ENCODE data around the gene CELF5.
"Not testable (repeated sequence)": the region's sequence is repeated elsewhere in the genome, so short reads cannot be mapped to it uniquely, and the experiment has no call there.

Gene CELF5

GRCh38 chr19:3292958-3293529 lies 68.6 kb downstream of the CELF5 start:
- DNase-seq (ENCODE audit: low read depth) = no peak

GRCh38 chr19:3293560-3293959 lies 69.1 kb downstream of the CELF5 start:
- no peak for DNase-seq (ENCODE audit: low read depth)

DNA sequence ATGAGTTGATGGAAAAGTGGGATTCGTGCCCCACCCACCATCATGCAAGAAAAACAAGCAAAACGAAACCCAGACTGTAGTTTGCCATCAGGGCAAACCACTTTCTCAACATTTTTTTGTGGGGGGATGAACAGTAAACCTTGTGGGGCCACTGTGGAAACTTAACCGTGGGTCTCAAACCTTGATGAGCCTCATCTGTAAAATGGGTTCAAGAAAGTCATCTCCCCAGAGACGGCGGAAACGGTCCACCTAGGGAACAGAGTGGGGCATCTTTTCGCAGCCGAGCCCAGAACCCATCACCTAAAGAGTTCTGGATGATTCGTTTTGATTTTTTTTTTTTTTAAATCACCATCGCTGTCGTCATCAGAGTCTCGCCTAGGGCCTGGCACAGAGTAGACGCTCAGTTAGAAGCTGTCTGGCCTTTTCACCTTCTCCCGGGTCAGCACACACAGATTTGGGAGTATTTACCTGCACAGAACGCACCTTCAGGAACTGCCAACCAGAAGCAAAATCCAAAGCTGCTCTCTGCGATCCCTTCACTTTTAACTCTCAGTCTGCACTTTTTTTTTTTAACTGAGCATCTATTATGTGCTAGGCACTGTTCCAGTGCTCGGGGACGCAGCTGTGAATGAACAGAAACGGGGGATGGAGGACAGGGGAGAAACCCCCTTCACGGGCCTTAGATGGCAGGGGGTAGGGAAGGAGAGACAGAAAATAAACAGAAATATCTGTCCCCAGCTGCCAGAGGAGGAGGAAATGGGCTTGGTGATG lies 69.8 kb downstream of the CELF5 start:
- DNase-seq (ENCODE audit: low read depth) = no peak

DNA sequence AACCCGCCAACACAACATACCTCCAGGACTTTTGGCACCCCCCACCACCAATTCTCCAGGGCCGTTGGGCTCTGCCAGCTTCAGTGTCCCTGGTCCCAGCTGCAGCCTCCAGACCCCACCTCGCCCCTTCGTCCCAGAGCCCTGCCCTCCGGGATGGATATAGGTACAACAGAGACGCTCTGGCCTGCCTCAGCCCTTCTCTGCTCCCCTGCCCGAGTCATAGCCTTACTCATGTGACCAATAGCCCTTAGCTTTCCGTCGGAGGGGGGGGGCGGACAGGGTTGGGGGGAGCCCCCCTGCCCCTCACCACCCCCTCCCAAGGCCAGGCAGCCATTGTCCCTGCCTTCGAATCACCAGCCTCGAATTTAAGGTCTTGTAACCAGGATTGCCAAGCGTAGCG lies 71.1 kb downstream of the CELF5 start:
- DNase-seq (ENCODE audit: low read depth) = no peak

DNA sequence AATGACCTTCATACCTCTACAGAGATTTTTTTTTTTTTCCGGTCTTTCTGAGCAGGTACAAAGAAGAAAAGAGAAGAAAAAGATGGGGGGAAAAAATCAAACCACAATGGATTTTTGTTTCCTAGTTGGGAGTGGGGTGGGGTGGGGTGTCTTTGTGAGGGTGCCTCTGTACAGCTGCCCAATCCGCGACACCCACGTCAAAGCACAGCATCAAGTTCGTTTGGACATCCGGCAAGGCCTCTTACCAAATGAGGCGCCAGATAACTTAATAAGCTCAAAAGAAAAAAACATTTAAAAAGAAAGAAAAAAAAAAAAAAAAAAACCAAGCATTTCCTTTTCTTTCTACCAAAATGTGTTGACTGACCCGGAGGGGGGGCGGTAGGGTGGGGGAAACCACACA lies 71.6 kb downstream of the CELF5 start:
- no peak for DNase-seq (ENCODE audit: low read depth)

- no peak for DNase-seq (ENCODE audit: low read depth)
Observed at GRCh38 chr19:3296446-3296845, 72.0 kb downstream of the CELF5 start.

- no peak for DNase-seq (ENCODE audit: low read depth)
Observed at GRCh38 chr19:3298853-3299449, 74.5 kb downstream of the CELF5 start.

GRCh38 chr19:3300566-3300965 lies 76.1 kb downstream of the CELF5 start:
- DNase-seq (ENCODE audit: low read depth) = not testable (repeated sequence)

- DNase-seq (ENCODE audit: low read depth) = no peak
Observed at GRCh38 chr19:3302755-3303154, 78.3 kb downstream of the CELF5 start.

DNA sequence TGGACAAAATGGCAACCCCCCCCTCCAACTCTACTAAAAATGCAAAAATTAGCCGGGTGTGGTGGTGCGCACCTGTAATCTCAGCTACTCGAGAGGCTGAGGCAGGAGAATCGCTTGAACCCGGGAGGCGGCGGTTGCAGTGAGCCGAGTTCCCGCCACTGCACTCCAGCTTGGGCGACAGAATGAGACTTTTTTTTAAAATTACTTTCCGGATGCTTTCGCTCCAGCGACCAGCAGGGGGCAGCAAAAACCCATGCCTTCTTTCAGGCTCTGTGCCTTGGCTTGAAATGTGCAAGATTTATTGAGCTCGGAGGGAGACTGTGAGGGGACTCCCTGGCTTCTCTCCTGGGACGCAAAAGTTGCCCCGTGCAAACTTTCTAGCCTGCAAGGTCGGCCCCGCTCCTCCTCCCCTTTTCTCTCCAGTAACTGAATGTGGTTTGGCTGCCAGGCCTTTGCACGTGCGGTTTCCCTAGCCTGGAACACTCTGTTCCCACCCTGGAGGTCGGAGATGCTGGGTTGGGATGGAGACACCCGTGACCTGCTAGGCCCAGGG lies 80.5 kb downstream of the CELF5 start:
- DNase-seq (ENCODE audit: low read depth) = no peak

DNA sequence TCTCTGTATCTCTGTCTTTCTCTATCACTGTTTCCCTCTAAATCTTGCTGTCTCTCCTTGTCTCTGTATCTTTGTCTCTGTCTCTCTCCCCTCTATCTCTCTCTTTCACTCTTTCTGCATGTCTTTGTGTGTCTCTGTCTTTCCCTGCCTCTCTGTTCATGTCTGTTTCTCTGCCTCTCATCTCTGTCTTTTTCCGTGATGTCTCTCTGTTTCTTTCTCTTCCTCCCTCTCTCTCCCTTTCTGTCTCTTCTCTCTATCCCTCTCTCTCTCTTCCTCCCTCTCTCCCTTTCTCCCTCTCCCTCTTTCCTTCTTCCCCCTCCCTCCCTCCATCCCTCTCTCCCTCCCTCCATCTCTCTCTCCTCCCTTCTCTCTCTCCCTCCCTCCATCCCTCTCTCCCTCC lies 85.3 kb downstream of the CELF5 start:
- DNase-seq (ENCODE audit: low read depth) = no peak

DNA sequence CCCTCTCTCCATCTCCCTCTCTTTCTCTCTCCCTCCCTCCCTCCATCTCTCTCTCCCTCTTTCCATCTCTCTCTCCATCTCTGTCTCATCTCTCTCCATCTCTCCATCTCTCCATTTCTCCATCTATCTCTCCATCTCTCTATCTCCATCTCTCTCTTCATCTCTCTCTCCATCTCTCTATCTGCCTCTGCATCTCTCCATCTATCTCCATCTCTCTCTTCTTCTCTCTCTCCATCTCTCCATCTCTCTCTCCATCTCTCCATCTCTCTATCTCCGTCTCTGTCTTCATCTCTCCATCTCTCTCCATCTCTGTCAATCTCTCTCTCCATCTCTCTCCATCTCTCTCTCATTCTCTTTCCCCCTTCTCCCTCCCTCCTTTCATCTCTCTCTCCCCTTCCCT lies 85.8 kb downstream of the CELF5 start:
- DNase-seq (ENCODE audit: low read depth) = no peak

DNA sequence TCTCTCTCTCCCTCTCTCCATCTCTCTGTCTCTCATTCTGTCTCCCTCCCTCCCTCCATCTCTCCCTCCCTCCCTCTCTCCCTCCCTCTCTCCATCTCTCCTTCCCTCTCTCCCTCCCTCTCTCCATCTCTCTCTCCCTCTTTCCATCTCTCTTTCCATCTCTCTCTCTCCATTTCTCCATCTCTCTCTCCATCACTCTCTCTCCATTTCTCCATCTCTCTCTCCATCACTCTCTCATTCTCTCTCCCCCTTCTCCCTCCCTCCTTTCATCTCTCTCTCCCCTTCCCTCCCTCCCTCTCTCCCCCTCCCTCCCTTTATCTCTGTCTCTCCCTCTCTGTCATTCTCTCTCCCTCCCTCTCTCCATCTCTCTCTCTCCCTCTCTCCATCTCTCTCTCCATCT lies 86.2 kb downstream of the CELF5 start:
- DNase-seq (ENCODE audit: low read depth) = no peak

GRCh38 chr19:3313199-3313575 lies 88.7 kb downstream of the CELF5 start:
- no peak for DNase-seq (ENCODE audit: low read depth)

DNA sequence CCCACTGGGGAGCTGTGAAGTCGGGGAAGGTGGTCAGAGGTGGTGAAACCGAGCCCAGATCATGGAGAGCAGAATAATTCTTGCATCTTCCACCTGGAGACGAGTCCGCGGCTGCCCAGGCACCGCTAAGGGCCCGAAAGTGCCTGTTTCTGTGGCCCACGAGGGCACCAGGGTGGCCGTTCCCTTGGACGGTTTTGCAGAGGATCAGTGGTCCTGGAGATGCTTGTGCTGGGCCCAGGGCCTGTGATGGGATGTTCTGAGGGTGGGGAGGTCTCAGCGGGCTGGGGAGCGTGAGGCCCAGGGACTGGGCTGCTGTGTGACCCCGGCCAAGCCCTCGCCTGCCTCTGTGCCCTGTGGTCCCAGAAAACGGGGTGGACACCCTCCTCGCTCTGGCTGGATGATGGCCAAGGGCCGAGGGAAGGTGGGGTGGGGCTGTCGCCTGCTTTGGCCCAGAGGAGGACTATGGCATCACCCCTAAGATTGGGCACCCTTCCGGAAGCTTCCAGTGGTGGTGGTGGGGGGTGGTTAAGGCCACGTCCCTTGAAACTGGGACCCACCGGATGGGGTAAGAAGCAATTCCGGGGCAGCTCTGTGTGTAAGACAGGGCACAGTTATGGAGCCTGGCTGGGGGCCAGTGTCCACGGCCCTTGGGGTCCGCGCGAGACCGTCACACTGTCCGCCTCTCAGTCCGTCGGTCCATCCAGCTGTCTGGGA lies 90.7 kb downstream of the CELF5 start:
- DNase-seq (ENCODE audit: low read depth) = no peak

- no peak for DNase-seq (ENCODE audit: low read depth)
Observed at GRCh38 chr19:3315676-3315973, 91.2 kb downstream of the CELF5 start.

DNA sequence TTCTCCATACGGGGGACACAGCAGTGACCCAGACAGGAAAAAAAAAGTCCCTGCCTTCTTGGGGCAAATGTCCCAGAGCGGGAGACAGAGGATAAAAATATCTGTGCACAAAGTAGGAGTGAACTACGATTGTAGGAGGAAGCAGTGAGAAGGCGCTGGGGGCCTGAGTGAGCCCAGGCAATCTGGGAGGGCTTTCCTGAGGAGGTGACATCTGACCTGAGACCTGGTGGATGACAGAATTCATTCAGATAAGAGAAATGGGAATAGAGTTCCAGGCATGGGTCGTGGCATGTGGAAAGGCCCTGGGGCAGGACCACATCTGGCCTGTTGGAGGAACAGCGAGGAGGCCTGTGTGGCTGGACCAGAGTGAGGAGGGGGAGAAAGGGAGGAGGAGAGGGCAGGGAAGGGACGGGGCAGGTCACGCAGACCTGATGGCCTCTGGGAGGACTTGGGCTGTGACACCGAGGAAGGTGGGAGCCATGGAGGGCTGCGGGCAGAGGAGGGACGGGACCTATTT lies 91.7 kb downstream of the CELF5 start:
- DNase-seq (ENCODE audit: low read depth) = no peak

DNA sequence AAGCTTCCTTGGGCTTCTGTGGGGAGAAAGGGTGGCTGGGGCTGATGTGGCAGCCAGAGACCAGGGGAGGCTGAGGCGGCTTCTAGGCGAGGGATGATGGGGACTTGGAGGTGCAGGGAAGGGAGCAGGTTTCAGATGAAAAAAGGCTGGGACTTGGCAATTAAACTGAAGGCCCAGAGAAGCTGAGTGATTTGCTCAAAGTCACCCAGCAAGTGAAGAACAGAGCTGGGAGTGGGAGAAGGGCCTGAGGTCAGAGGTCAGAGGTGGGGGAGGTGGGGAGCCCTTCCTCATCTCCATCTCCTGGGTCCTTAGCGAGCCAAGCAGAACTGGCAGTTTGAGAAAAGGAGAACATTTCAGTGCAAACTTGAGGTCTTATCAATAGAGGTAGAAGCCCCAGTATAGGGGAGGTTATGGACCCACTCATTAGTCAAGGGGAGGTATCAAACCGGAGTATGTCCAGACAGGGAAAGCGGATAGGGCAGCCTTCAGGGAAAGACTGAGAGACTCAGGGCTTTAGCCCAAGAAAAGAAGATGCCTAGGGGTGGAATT lies 92.3 kb downstream of the CELF5 start:
- no peak for DNase-seq (ENCODE audit: low read depth)

GRCh38 chr19:3319643-3320353 lies 95.3 kb downstream of the CELF5 start:
- no peak for DNase-seq (ENCODE audit: low read depth)

DNA sequence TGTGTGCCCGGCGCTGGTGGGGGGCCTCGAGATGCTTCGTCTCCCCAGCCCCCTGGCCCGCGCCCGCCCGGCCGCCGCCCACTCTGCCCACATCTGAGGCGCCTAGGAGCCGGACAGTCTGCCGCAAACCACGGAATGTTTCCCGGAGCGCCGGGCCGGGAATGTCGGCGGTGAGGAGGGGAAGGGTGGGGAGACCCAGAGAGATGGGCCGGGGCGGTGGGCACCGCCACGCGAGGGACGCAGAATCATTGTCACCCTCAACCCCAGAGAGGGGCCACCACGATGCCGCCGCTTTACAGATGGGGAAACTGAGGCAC lies 95.9 kb downstream of the CELF5 start:
- DNase-seq (ENCODE audit: low read depth) = no peak

DNA sequence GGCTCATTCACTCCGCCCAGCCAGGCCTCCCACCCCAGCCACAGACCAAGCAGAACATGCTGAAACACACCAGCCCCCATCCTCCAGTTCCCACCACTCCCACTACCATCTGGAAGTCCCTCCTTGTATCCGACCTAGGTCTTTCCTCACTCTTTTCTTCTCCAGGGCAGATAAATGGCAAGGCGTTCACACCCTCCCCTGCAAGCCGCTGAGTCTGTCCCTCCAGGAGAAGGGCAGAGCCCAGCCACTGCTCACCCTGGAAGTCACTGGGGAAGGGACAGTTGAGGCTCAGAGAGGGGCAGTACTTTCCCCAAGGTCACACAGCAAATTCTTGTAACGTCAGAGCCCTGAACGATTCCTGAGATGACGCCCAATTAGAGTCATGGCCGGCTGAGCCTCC lies 96.4 kb downstream of the CELF5 start:
- DNase-seq (ENCODE audit: low read depth) = no peak

- no peak for DNase-seq (ENCODE audit: low read depth)
Observed at GRCh38 chr19:3321696-3322095, 97.2 kb downstream of the CELF5 start.

All from non-pigmented ciliary epithelial cell (primary cell).